Omental fat pad (tissue), 4 donors: ENCODE measurements around the gene PMEPA1. TPM values are rescaled to one million over a fixed set of nuclear protein-coding genes. Genes with fewer than 3 reads are reported as not detected.
A peak's percentile ranks its signal among the peaks of the same experiment; 100 is the strongest.

Source experiments
- ATAC-seq: fragments of 150-250 bp; one replicate; pipeline ENCODE4 v1.9.1; 2016; ENCODE audit warnings: mild to moderate bottlenecking, moderate library complexity; ENCODE audit not compliant: low FRiP score
- DNase-seq: peaks from one replicate; pipeline ENCODE4 v3.0.0-alpha.2; 2019; ENCODE audit warnings: low spot score
- total RNA-seq, 4 donors: library from RNA; depleted of rRNA; stranded (reverse); fragments of >200 nt; gene quantifications; one replicate each; pipeline ENCODE4 v1.1.0, GENCODE V29; 2016
- TF ChIP-seq, protein P1 (sequence below), 3 donors: fragments of 450-650 bp; IDR thresholded peaks; one replicate each; pipeline ENCODE4 v1.5.1; 2016 to 2017; ENCODE audit warnings: antibody characterized with exemption in 3 of 3, mild to moderate bottlenecking in 3 of 3, moderate library complexity in 2 of 3

The PMEPA1 gene
- total RNA-seq, 4 donors from 2014 or later: 10.4 to 42.7 (median 18.9) TPM

DNA sequence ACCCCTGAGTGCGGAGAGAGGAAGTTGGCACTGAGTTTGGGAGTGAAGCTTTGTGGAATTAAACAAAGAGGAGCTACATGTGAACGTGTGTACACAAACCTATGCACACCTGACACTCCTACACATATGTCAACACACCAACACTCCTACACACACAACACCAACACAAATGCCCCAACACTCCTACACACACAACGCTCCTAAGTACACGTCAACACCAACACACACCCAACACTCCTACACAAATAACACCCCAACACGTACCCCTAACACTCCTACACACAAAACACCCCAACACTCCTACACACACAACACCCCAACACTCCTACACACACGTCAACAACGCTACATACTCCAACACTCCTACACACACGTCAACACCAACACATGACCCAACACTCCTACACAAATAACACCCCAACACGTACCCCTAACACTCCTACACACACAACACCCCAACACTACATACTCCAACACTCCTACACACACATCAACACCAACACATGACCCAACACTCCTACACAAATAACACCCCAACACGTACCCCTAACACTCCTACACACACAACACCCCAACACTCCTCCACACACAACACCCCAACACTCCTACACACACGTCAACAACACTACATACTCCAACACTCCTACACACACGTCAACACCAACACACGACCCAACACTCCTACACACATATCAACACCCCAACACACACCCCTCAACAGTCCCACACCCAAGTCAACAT lies 49.5 kb downstream of the PMEPA1 start:
- DNase-seq (peak; percentile 6), ATAC-seq (no peak)
- TF ChIP-seq, protein P1, sequence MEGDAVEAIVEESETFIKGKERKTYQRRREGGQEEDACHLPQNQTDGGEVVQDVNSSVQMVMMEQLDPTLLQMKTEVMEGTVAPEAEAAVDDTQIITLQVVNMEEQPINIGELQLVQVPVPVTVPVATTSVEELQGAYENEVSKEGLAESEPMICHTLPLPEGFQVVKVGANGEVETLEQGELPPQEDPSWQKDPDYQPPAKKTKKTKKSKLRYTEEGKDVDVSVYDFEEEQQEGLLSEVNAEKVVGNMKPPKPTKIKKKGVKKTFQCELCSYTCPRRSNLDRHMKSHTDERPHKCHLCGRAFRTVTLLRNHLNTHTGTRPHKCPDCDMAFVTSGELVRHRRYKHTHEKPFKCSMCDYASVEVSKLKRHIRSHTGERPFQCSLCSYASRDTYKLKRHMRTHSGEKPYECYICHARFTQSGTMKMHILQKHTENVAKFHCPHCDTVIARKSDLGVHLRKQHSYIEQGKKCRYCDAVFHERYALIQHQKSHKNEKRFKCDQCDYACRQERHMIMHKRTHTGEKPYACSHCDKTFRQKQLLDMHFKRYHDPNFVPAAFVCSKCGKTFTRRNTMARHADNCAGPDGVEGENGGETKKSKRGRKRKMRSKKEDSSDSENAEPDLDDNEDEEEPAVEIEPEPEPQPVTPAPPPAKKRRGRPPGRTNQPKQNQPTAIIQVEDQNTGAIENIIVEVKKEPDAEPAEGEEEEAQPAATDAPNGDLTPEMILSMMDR (IDR thresholded peaks at IDR 0.05): no peak

DNA sequence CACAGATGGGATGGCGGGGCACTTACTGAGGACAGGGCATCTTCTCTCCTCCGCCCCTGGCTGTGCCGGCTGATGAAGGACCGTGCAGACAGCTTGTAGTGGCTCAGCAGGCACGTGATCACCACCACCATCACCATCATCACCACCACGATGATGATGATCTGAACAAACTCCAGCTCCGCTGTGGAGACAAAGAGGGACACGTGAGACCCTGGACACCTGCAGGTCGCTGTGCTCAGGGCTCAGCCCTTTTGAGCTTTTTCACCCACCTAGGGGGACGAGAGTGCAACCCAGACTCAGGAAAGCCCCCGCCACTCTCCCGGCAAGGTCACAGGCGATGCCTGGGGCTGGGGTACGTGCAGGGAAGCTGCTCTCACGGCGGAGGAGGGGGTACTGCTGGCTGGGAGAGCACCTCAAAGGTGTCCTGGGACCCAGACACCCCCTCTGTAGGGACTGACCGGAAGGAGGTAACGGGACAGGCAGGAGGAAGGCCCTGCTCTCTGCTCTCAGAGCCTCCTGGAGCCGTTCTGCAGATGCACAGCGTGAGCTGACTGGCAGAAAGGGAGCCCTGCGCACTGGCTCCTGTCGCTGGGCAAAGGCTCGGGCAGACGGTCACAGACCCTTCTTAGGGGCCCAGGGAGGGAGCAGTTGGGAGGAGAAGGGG lies 50.2 kb downstream of the PMEPA1 start:
- TF ChIP-seq, protein P1 (IDR thresholded peaks at IDR 0.05): no peak
- DNase-seq (peak; percentile 7), ATAC-seq (no peak)

DNA sequence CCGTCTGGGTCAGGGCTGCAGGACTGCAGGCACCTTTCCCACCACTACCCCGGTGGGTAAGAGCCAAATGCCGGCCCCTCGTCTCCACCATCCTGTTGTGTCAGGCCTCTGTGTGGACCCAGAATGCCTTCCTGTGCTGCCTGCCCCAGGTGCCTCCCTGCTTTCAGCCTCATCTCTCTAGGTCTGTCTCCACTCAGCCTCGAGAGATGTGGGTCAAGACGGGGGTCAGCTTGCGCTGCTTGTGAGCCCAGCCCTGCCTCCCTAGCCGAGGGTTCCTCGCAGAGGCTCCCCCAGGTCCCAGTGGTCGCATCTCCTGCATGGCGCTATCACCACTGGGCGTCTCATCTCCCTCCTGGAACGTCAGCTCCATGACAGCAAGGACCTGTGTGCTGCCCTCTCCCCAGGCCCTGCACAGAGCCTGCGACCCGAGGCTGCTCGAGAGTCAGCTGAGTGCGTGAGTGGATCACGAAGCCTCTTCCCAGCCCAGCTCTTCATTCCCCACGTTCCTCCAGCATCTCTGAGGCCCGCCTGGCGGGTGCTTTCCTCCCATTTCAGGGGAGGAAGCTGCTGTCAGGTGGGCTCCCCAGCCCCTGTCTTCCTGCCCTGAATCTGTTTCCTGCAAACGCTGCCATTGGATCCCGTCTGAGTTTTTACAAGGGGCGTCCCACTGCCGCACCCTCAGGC lies 50.8 kb downstream of the PMEPA1 start:
- DNase-seq: peak; percentile 13
- TF ChIP-seq, protein P1 (IDR thresholded peaks at IDR 0.05): no peak

DNA sequence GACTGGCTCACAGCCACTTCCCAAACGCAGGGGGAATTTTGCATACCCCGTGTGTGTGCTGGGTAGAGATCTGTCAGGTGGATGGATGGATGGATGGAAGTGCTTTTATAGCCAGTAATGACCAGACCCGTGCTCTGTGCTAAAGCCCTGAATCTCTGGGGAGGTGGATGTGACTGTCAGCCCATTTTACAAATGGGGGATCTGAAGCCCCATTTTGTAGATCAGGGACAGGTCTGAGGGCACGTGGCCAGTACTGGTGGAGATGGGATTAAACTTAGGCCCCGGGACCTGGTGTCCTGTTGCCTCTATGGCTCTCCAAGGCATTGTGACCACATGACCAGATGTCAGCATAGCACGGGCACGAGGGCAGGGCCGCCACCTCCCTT lies 51.4 kb downstream of the PMEPA1 start:
- ATAC-seq (no peak), DNase-seq (no peak)
- TF ChIP-seq, protein P1 (IDR thresholded peaks at IDR 0.05): no peak

More for the DNA sequence above, 50.8 kb downstream of the PMEPA1 start:
- no peak for ATAC-seq

DNA sequence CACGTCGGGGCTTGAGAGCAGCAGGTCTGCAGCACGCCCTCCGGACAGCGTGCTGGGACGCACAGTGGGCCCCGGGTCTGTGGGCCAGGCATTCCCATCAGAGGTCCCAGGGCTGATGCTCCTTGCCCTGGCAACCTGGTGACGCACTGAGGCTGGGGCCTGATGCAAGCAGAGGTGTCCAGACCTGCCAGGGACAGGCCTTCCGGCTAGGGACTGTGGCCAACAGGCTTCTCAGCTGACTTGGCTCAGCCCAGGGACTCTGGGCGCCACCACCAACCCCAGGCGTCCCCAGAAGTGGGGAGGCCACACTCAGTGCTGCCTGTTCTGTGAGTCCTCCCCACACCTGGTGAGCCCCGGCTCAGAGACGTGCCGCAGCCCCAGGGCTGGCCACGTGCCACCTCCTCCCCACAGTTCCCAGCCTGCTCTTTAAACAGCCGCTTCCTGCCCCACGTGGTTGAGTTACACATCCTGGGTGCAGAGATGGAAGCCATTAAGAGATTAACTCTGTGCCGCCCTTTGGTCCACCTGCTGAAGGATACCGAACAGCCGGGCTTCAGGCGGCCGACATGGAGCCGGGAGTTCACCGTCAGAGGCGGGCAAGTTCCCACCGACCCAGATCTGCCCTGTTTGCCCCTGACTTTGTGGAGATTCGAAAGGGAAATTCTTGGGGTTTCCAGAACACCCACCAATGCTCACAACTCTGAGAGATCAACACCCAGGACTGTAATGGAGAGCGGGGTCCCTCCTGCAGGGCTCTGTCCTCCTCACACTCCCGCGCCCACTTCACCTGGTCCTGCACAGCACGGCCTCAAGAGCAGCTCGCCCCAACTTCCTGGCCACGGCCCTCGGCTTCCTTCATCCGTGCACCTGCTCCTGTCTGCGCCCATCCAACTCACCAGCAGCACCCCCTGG lies 52.0 kb downstream of the PMEPA1 start:
- DNase-seq (peak; percentile 19), ATAC-seq (no peak)
- TF ChIP-seq, protein P1 (IDR thresholded peaks at IDR 0.05): no peak

DNA sequence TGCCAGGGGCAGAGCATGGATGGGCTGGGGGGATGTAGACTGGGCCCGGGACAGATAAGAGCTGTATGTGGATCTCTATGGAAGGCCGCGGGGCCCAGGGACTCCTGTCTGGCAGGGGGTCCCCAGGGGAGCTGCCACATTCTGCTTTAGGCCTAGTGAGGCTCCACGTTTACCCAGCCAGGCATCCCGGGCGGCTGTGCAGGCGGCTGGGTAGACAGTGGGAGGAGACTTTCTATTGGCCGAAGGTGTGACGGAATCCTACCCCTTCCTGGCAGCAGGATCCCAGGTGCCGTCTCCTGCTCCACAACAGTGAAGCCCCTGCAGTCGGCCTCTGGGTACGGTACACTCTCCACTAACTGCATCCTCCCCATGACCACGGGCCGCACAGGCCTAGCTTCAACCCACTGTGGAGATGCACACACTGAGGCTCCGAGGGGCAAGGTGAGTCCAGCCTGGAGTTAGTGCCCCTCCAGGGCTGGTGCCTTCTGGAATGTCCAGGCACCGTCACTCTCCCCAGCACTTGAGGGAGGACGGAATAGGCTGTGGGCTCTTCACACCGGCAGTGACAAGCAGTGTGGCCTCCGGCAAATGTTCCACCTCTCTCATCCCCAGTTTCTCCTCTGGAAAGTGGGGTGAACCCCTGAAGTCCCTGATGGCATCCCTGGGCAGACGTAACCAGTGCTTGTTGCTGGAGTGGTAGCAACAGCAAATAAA lies 52.8 kb downstream of the PMEPA1 start:
- ATAC-seq (no peak), DNase-seq (peak; percentile 13)
- TF ChIP-seq, protein P1 (IDR thresholded peaks at IDR 0.05): no peak
